A549 treated with ZK216348 at 1 μM for 4 hours (cell line): ENCODE data around the gene FRK. TPM values are rescaled to one million over a fixed set of nuclear protein-coding genes. Genes with fewer than 3 reads are reported as not detected.

ENCODE experiments used
- total RNA-seq: library from RNA; stranded (reverse); fragments of 200-300 nt; extraction: Qiagen RNA extraction; gene quantifications from 5 replicates; pipeline ENCODE4 v1.2.3, GENCODE V29; 2022; ENCODE audit warnings: low read depth

FRK gene
- total RNA-seq = 0.93 to 1.7 TPM (median 1.3 TPM) in 5 replicates

GRCh38 chr6:116060572-116061283, at the start of gene FRK:
Gene FRK, minus strand, starts transcription at chr6:116060891. Its CDS starts 580 bp downstream, at chr6:116060311.

GRCh38 chr6:116100419-116101301, 40.0 kb upstream of the FRK start, which contains the start of gene NT5DC1:
Gene NT5DC1, plus strand, starts transcription at chr6:116100853. Its CDS starts 78 bp downstream, at chr6:116100931.

Other genes with a start within 250 kb of the FRK start
- gene NT5DC1, start 40.0 kb upstream of the FRK start, total RNA-seq = 21.6 to 32.8 TPM (median 28.3 TPM) in 5 replicates
- gene COL10A1, start 65.2 kb upstream of the FRK start, total RNA-seq = not detected in 5 replicates
- 2.8 to 3.7 TPM (median 3.2 TPM) in 5 replicates for gene TSPYL4, start 193.2 kb upstream of the FRK start, total RNA-seq
- 24.3 to 34.9 TPM (median 30.2 TPM) in 5 replicates for gene TSPYL1, start 219.0 kb upstream of the FRK start, total RNA-seq